T-helper 1 cell treated with Interleukin-12 subunit alpha and Interleukin-12 subunit beta and Interleukin-4 antibody, amounts not matched to agents 30 ng/mL and 1 ng/mL, for 36 hours (primary cell): ENCODE measurements around the gene NRP2. TPM values are rescaled to one million over a fixed set of nuclear protein-coding genes. Genes with fewer than 3 reads are reported as not detected.

Experiments
- intact Hi-C: fragments of 100-400 bp; cut with micrococcal nuclease; formaldehyde crosslinking; loops from one replicate; pipeline ENCODE4 v1.15.1; 2024
- total RNA-seq: library from RNA; stranded (reverse); gene quantifications from 2 replicates; pipeline ENCODE4 v1.2.3, GENCODE V29; 2022

Gene NRP2
- total RNA-seq, 1 donor from 2014 or later: 11.4 TPM

DNA sequence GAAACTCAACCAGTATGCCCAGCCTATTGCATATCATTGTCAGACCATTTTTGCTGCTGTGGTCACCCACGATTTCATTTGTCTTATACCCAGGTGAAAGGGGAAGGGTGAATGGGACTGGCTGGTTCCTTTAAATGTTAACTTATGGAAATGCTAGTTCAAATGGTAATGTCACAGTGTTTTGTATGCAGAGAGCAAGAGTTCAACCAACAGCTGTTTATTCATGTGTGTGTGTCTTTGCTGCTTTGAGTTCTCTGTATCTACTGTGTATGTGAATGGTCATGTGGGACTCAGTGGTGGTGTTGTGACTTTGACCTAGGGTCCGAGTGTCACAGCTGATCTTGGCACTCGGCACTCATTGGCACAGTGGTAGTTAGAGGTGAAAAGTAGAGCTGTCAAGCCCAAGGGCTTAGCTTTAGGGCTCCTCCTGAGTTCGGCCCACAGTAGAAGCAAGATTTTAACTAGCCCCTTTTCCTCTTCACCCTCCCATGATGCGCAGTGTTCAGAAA is 114.6 kb downstream of the NRP2 start:
- intact Hi-C loops: no loop called here

DNA sequence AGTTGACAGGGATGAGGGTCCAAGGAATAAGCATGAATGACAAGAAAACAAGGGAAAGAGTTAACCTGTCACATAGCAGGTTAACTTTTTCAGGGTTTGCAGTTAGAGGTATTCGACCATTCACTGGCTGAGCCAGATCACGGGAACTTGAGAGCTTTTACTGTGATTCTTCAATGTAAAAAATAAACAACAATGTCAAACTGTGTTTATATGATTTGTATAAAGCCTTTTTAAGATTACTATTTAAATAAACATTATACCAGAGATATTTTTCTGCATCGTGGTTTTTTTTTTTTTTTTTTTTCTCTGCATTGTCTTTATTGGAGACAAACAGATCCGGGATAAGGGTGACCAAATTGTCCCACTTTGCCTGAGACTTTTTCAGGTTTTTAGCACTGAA is 115.6 kb downstream of the NRP2 start:
- intact Hi-C loops: no loop called here

DNA sequence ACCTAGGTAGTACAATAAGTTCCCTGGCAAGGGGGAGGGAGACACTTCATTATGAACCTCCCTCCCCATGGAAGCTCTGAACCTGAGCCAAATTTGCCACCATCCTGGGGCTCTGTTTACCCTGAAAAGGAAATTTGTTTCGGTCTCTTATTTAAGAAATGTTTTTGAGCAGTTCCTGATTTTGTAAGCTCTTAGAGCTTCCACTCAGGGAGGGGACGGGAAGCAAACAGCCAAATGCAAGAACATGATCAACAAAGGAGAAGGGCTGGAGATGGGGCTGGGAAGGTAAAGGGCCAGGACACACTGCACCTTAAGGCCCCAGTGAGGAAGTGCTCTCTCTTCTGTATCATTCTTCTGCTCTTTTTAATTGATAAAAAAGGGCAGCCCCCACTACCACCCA is 117.9 kb downstream of the NRP2 start:
- intact Hi-C loops: no loop called here

DNA sequence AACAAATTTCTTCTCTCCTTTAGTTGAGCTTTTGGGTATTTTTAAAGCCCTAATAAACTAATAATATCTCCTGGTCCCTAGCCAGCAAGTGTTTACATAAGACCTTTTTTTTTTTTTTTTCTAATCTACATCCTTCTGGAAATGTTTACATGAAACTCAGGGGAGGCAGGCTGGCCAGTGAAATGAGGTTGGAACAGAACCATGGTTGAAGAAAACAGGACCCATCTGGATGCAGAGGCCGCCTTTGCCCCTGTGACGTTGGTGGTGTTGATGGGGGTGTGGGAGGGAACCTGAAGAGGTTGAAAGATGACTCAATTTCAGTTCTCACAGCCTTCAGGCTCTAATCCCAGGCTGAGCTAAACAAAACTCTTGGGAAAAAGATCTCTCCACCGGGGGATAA is 118.5 kb downstream of the NRP2 start:
- intact Hi-C loops: no loop called here

DNA sequence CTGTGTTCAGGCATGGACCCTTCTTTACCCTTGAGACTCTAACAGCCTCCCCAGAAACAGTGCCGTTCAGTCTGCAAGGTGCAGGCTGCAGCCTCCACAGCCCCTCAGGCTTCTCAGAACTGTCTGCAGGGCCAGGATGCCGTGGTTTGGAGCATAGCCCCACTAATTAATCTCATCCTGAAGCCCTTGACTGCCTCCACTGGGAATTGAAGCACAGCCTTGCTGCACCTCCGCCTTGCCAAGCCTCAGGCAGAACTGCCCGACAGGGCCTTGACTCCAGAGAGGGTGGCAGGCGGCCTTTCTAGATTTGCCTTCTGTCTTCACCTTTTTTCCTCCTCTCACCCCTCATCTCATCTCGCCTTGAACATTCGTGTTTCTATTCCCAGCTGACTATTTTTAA is 119.8 kb downstream of the NRP2 start:
- intact Hi-C loops: no loop called here

DNA sequence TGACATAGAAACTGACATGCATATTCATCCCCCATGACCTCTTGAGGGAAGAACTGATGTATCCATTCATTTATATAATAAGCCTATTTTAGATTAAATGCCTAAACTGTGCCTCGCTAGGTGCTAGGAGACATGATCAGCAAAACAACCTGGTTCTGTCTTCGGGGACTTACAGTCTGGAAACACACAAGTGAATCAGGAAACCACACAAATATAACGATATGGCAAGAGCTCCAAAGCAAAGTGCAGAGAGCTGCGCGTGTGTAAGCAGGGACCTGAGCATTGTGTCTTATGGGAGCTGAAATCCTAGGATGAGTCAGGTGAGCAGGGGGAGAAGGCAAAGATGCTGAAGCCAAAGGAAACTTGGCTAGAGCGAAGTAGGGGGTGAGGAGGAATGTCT is 120.6 kb downstream of the NRP2 start:
- intact Hi-C loops: no loop called here

DNA sequence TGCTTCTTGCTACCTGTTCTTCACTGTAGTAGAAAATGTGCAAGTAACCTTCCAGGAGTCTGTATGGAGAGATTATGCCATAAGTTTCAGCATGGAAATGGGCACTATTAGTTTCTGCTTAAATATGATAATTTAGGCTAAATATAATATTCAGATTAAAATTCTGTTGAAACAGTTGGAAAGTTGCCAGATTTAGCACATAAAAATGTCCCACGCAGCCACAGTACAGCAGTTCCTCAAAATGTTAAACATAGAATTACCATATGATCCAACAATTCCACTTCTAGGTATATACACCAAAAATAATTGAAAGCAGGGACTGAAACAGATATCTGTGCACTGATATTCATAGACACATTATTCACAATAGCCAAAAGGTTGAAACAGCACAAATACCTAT is 121.2 kb downstream of the NRP2 start:
- intact Hi-C loops: no loop called here

DNA sequence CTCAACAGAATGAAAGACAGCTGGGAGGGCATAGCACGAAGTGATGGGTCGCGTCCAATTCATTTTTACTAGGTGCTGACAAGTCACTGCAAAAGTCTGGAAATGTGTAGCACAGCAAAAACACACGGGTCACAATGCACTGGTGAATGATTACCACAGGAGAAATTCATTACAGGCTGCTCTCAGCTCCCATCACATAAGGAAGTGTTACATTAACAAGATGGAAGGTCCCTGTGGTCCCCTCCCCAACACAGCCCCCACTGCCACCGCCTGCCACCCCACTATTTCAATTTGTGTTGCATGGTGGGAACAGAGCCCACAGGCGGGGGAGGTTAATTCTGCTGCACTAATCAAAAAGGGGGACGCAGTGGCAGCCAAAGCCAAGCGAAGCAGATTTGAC is 122.8 kb downstream of the NRP2 start:
- intact Hi-C loops: no loop called here

DNA sequence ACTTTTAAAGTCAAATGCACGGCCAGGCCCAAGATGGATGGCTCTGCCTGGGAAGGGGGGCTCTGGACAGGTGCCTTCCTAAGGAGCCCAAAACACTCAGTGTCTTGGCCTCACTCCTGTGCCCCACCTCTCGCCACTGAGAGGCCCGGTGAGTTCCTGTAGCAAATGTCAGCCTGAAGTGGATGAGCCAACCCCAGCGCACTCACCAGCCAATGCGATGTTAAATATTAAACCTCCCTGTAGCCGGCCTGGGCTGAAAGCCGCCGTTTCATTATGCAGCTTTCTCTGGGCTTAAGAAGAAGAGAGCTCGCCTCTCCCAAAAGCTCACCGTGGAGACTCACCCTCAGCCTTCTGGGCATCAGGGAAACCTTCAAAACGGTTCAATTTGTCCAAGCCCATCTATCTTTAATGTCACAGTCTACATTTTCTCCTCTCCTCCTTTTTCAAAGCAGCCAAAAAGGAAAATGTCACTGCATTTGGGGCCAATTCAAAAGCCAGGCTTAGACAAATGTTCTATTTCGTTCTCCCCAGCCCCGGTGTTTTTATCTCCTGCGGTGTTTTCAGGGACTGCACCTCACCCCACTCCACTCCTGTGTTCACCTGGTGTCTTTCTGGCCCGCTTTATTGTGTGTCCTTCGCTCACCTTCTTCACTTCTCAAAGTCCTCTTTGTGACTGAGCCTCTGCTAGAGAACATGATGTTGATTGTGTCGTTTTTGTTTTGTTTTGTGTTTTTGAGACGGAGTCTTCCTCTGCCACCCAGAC is 124.0 kb downstream of the NRP2 start:
- intact Hi-C loops: no loop called here

DNA sequence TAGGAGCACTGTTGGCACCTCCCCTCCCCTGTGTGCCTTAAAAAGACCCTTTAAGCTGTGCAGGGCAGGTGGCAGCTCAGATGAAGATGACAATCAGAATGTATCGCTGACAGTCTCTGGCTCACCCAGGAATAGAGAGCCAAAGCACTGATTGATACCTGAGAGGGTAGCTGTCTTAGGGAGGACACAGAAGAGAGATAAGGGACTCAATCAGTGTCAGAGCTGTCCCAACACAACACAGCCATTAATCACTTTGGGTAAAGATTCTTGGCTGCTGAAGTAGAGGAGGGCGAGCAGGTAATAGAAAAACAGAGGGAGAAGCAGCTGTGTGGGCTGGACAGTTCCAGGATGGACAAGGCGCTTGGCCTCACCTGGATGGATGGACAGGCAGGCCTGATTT is 124.9 kb downstream of the NRP2 start:
- intact Hi-C loops: no loop called here

DNA sequence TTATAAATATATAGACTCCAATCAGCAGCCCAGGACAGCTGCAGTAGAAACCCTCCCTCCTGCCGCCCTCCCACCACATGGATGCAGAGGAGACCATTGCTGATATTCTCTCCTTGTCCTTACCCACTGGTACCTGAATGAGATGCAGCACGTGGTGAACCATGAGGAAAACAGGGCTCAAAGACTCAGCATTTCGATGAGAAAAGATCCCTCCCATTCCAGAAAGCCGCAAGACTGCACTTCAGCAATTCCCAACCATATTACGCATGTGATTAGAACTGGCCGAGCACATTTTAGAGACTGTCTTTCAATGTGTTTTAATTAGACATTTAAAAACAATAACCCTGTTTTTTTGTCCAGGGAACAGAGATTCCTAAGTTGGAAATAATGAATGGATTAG is 125.5 kb downstream of the NRP2 start:
- intact Hi-C loops: no loop called here

DNA sequence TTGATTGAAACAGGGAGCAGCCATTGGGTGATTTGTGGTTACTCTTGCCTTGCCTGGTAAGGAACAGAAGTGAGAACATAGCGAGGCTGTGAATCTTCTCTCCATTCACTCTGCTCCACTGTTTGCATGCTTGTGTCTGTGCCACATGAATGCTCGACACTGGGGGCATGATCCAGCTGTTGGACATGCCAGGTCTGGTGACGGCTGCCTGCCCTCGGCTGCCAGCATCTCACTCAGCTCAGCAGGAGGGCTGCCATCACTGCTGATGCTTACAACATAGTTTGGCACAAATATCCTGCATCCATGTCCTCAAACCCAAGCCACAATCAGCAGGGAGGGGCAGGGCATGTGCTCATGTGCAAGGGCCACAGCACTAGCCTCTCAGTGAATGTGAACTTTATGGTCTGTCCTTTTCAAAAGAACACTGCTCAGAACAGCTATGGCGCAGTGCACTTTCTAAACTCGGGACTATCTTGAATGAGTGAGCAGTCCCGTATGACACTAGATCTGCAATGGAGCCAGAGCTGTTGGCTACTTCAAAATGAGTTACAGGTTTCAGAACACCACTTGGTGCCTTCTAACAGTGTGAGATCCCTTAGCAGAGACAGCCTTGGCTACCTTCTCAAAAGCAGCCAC is 126.3 kb downstream of the NRP2 start:
- intact Hi-C loops: no loop called here

DNA sequence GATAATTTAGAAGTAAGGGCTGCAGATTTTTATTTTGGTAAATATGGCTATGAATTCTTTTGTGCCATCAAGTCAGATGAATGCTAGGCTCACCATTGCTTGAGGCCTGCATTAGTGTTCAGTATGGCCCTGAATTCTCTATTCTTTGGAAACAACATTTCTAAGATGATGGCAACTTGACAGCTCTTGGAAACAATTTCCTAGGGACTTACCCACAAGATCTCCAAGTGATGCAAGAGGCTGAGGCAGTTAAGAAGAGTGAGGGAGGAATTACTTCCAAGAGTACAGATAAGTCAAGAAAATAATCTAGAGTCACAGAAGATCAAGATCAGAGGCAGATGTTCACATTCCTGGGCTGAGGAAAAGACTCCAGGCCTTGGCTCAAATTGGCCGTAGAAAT is 129.1 kb downstream of the NRP2 start:
- intact Hi-C loops: loop anchor here (5.0 to 10.0 kb wide), 3 partner anchors 129 to 1667 kb away; partner anchors contain the start of gene NRP2

DNA sequence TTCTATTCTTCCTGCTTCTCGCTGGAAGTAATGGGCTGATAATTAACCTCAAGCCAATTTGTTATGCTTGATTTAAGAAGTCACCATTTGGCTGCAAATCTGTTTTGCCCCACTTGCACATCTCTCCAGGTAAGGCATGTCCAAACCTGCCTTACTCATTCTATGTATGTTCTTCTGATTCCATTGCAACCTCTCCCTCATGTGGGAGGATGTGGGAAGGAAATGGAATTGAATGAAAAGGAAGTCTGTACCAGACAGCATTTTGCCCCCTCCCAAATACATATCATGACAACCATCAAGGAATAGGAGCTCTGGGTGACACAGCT is 131.7 kb downstream of the NRP2 start:
- intact Hi-C loops: loop anchor here (5.0 to 10.0 kb wide), 3 partner anchors 132 to 1669 kb away; partner anchors contain the start of gene NRP2

DNA sequence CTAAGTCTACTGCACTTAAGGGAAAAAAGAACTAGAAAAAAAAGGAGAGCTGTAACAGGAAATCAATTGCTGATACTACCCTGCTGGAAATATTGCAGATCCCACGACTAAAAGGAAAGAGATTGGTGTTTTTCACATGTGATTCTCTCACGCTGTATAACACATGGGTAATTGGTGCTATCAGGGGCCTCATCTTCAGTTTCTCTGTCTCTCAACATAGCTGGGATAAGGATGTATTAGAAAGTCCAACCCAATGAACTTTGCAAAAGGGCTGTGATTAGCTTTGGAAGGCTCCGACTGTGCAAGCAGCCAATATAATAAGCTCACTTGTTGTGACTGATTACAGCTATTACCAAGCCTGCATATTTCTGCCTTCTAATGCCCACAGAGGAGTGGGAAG is 133.4 kb downstream of the NRP2 start:
- intact Hi-C loops: loop anchor here (10.0 kb wide), 1 partner anchor 1671 kb away; no protein-coding TSS in a partner anchor

DNA sequence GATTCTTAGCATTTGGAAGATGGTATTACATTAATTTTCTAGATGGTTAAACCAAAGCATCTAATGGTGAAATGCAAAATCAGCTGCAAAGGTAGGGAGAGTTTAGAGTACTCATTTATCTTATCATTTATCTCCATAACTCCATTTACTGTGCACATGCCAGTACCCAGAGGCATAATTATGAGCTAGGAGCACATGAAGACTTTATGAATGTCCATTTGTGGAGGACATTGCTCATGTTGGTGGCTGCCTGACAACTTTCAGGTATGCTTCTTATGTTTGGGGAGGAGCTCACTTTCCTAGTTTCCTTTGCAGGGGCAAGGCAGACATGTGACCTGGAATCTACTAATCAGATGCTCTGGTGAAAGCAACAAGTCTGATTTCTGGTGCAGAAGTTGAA is 134.0 kb downstream of the NRP2 start:
- intact Hi-C loops: loop anchor here (10.0 kb wide), 1 partner anchor 1671 kb away; no protein-coding TSS in a partner anchor

DNA sequence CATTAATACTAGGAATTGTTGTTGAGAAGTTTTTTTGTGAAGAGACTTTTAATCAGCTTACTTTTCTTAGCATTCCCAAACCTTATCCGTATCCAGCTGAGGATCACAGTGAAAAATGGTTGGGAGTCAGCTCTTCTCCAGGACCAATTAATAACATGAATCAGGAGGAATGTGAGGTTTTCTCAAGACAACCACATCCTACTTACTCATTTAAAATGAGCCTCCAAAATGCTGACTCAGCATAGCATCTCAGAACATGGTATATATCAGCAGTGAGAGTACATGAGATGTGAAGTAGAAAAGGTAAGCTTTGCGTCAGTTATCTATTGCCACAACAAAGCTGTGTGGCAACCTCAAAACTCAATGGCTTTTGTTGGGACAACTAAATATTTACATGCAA is 140.3 kb downstream of the NRP2 start:
- intact Hi-C loops: no loop called here

DNA sequence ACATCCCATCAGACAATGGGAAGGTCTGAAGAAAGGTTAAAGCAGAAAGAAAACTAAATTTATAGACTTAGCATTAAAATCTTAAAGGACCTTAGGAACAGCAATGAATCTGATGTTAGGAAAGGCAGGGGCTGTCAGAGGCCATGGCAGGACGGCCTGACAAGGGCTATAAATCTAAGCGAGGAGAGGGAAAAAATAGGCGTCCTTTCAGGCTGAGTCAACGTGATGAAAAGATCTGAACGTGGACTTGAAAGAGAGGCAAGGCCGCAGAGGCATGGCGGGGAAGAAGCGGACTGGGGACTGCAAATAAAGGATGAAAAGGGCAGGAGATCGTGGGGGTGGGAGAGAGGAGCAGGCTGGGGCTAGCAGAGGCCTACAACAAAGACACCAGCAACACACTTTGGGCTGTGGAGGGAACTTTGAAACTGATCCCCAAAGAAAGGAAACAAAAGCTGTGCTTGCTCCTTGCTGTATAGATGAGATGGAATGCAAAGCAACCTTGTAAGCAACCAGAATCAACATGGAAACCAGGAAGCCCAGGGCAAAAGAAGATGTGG is 145.6 kb downstream of the NRP2 start:
- intact Hi-C loops: no loop called here

DNA sequence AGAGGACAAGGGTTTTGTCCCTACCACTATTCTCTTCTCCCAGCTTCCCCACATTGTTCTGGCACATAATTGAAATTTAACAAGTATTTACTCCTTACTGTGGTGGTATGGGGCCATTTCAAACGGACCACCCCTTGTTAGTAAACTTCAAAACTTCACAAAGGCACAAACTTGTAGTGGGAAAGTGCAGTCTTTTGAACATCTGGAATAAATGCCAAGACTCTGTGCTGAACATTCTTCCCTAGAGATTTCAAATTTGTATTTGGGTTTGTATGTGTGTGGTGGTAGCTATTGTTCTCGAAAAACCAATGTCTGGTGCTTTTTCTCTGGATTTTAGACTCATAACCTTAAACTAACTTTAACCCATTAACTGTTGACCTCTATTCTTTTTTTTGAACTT is 151.6 kb downstream of the NRP2 start:
- intact Hi-C loops: no loop called here

DNA sequence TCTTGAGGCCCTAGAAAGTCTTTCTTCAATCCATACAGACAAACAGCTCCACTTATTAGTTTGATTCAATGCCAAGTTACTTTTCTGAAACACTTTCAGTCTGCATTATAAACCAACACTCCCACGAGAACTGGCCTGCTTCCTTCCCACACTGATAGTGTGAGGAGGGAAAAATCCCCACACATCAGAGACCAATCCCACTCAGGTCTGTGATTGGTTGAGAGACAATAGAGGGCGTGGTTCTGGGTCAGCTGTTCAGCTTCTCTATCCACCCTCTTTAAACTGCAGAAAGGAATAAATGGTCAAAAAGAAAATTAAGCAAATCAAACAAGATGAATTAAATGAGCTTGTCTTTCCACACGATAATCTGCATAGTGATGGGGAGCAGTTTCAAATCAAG is 152.5 kb downstream of the NRP2 start:
- intact Hi-C loops: no loop called here

DNA sequence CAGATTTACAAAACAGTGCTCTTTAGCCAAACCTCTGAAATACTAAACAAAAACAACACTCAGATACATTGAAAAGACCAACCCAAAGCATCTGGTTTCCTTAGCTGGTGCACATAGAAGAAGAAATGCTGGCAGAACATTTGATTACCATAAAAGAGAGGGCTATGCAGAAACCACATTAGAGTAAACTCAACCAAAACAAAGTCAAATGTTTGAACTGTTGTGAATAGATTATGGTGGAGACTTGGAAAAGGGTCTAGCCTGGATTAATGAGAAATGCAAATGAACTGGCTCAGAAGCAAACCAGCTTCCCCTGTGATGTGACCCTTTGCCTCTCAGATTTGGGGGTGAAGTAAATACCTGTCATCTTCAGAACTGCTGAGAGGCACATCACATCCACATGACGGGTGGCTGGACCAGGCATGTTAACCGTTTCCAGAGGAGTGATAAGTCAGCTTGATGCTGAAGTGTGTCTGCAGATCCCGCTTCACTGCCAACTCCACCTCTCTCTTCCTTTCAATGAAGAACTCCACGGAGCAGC is 153.0 kb downstream of the NRP2 start:
- intact Hi-C loops: no loop called here

DNA sequence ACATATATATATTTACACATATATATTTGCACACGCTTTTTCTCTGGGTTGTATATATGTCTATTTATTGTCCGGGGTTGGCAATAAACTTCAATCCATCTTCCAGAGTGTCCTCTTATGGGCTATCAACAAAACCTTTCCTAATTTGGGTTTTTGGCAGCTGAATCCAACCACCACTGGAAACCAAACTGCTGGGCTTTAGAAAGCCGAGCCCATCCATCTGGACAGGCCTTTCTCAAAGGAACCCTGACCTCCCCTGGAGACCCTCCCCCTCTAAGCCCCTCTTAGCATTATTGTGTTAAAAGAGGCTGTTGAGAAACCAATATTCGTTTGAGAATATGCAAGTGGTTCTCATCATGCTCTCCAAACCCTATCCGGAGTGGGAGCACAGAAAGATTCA is 153.6 kb downstream of the NRP2 start:
- intact Hi-C loops: no loop called here
